Nephron (organoid): Measurements from ENCODE around the gene MAP3K6.

Experiments
- H3K27ac Mint-ChIP-seq, 3 experiments: 2 replicates each; pipeline ENCODE4 v1.8.0; 2020; ENCODE audit warnings: mixed read lengths in 3 of 3, mild to moderate bottlenecking in 2 of 3, moderate library complexity in 1 of 3
- H3K27me3 Mint-ChIP-seq: 2 replicates; pipeline ENCODE4 v1.8.0; 2021; ENCODE audit warnings: low read depth, mild to moderate bottlenecking, moderate library complexity, mixed read lengths
- H3K36me3 Mint-ChIP-seq: 2 replicates; pipeline ENCODE4 v1.8.0; 2020; ENCODE audit warnings: low read depth, mixed read lengths
- H3K4me1 Mint-ChIP-seq: 2 replicates; pipeline ENCODE4 v1.8.0; 2020; ENCODE audit warnings: mixed read lengths
- H3K4me3 Mint-ChIP-seq, 3 experiments: 2 replicates each; pipeline ENCODE4 v1.8.0; 2020; ENCODE audit warnings: mild to moderate bottlenecking in 3 of 3, mixed read lengths in 3 of 3, moderate library complexity in 2 of 3
- H3K9me3 Mint-ChIP-seq: 2 replicates; pipeline ENCODE4 v1.8.0; 2020; ENCODE audit warnings: mixed read lengths
- CTCF ChIP-seq, 3 experiments: fragments of 200-600 bp; sonication (generic); IDR thresholded peaks; one replicate each; pipeline ENCODE4 v1.5.0; 2021; ENCODE audit warnings: antibody characterized with exemption in 3 of 3; ENCODE audit not compliant: unreplicated experiment in 3 of 3

MAP3K6 gene

GRCh38 chr1:27394282-27394658, 27.5 kb upstream of the MAP3K6 start:
- H3K36me3 Mint-ChIP-seq: no peaks in the 10 kb centered on the region
- H3K4me1 Mint-ChIP-seq: peaks cover 31% of the 10 kb centered on the region
- no peaks in the 10 kb centered on the region for H3K9me3 Mint-ChIP-seq
- no peak overlapping the region for H3K27ac Mint-ChIP-seq
- no peak for TF ChIP-seq CTCF (IDR thresholded peaks at IDR 0.05; ENCODE audit: unreplicated experiment in 3 of 3)
- peaks cover 11% of the 10 kb centered on the region for H3K27me3 Mint-ChIP-seq
- peak overlapping the region; percentile 65 to 81 (median 71) for H3K4me3 Mint-ChIP-seq

- Mint-ChIP-seq H3K27me3 (peaks cover 9% of the 10 kb centered on the region), H3K4me3 (peak overlapping the region; percentile 78 to 81 (median 80)), H3K36me3 (no peaks in the 10 kb centered on the region), H3K27ac (no peak overlapping the region), H3K4me1 (peaks cover 26% of the 10 kb centered on the region), H3K9me3 (no peaks in the 10 kb centered on the region)
- no peak for TF ChIP-seq CTCF (IDR thresholded peaks at IDR 0.05; ENCODE audit: unreplicated experiment in 3 of 3)
These were observed 27.0 kb upstream of the MAP3K6 start for GRCh38 chr1:27393641-27394281.

GRCh38 chr1:27392778-27393635, 26.2 kb upstream of the MAP3K6 start:
- H3K4me1 Mint-ChIP-seq: peaks cover 26% of the 10 kb centered on the region
- no peaks in the 10 kb centered on the region for H3K9me3 Mint-ChIP-seq
- no peak overlapping the region for H3K27ac Mint-ChIP-seq
- H3K4me3 Mint-ChIP-seq: peak overlapping the region; percentile 78 to 81 (median 80)
- TF ChIP-seq CTCF (IDR thresholded peaks at IDR 0.05; ENCODE audit: unreplicated experiment in 3 of 3): no peak
- no peaks in the 10 kb centered on the region for H3K36me3 Mint-ChIP-seq
- H3K27me3 Mint-ChIP-seq: peaks cover 13% of the 10 kb centered on the region

- peak; percentile 31 to 61 (median 51) for TF ChIP-seq CTCF (IDR thresholded peaks at IDR 0.05; ENCODE audit: unreplicated experiment in 3 of 3)
- H3K27ac Mint-ChIP-seq: peak within 1 kb of the TSS; percentile 8 to 70 (median 47)
- no peaks in the 10 kb centered on the region for H3K9me3 Mint-ChIP-seq
- H3K27me3 Mint-ChIP-seq: peaks cover 13% of the 10 kb centered on the region
- peaks cover 23% of the 10 kb centered on the region for H3K4me1 Mint-ChIP-seq
- no peaks in the 10 kb centered on the region for H3K36me3 Mint-ChIP-seq
- peak within 1 kb of the TSS; percentile 82 to 83 (median 82) for H3K4me3 Mint-ChIP-seq
These were observed 25.5 kb upstream of the MAP3K6 start, which contains the start of gene GPR3 for GRCh38 chr1:27392096-27392777. Gene GPR3 (plus strand): TSS chr1:27392622. CDS start chr1:27393799, 1,177 bp downstream.

GRCh38 chr1:27391511-27392095, 24.8 kb upstream of the MAP3K6 start:
- Mint-ChIP-seq H3K9me3 (no peaks in the 10 kb centered on the region), H3K27ac (peak overlapping the region in 2 of 3 experiments; percentile 8 to 47), H3K4me1 (peaks cover 18% of the 10 kb centered on the region), H3K4me3 (peak overlapping the region; percentile 82 to 83 (median 82)), H3K36me3 (no peaks in the 10 kb centered on the region), H3K27me3 (peaks cover 16% of the 10 kb centered on the region)
- no peak for TF ChIP-seq CTCF (IDR thresholded peaks at IDR 0.05; ENCODE audit: unreplicated experiment in 3 of 3)
